Hepatocyte (in vitro differentiated cells): ENCODE results near the gene SMARCB1. TPM values are rescaled to one million over a fixed set of nuclear protein-coding genes. Genes with fewer than 3 reads are reported as not detected.

Source experiments
- DNase-seq: peaks from one replicate; pipeline ENCODE4 v3.0.0-alpha.2; 2016; ENCODE audit warnings: low spot score
- H2AFZ ChIP-seq: fragments of 200-600 bp; sonication (generic); 2 replicates; pipeline ENCODE4 v1.6.0; 2016; ENCODE audit warnings: antibody characterized with exemption, mild to moderate bottlenecking
- H3K27ac ChIP-seq: fragments of 200-600 bp; sonication (generic); 2 replicates; pipeline ENCODE4 v1.5.1; 2016; ENCODE audit warnings: mild to moderate bottlenecking
- H3K27me3 ChIP-seq: fragments of 200-600 bp; sonication (generic); 2 replicates; pipeline ENCODE4 v1.6.1; 2016
- H3K36me3 ChIP-seq: fragments of 200-600 bp; sonication (generic); replicated peaks from 2 replicates; pipeline ENCODE4 v1.5.1; 2016; ENCODE audit warnings: low read depth; ENCODE audit not compliant: insufficient read depth
- H3K4me1 ChIP-seq: fragments of 200-600 bp; sonication (generic); 2 replicates; pipeline ENCODE4 v1.5.1; 2016; ENCODE audit warnings: mild to moderate bottlenecking, moderate library complexity; ENCODE audit not compliant: insufficient read depth
- H3K4me2 ChIP-seq: fragments of 200-600 bp; sonication (generic); 2 replicates; pipeline ENCODE4 v1.6.0; 2016
- H3K4me3 ChIP-seq: fragments of 200-600 bp; sonication (generic); 2 replicates; pipeline ENCODE4 v1.5.1; 2016; ENCODE audit warnings: mild to moderate bottlenecking
- H3K79me2 ChIP-seq: fragments of 200-600 bp; sonication (generic); 2 replicates; pipeline ENCODE4 v1.6.0; 2017; ENCODE audit warnings: mild to moderate bottlenecking
- H3K9me2 ChIP-seq: fragments of 200-600 bp; sonication (generic); replicated peaks from 2 replicates; pipeline ENCODE4 v1.6.0; 2017; ENCODE audit warnings: mild to moderate bottlenecking; ENCODE audit not compliant: insufficient read depth
- H3K9me3 ChIP-seq: fragments of 200-600 bp; sonication (generic); 2 replicates; pipeline ENCODE4 v1.5.1; 2016; ENCODE audit warnings: low read depth, mild to moderate bottlenecking
- H4K20me1 ChIP-seq: fragments of 200-600 bp; sonication (generic); 2 replicates; pipeline ENCODE4 v1.6.0; 2016; ENCODE audit warnings: mild to moderate bottlenecking; ENCODE audit not compliant: insufficient read depth, poor library complexity, severe bottlenecking
- EZH2 ChIP-seq: fragments of 200-600 bp; sonication (generic); IDR thresholded peaks from 2 replicates; pipeline ENCODE4 v1.6.1; 2016; ENCODE audit warnings: antibody characterized with exemption, mild to moderate bottlenecking, borderline replicate concordance
- EZH2phosphoT487 ChIP-seq: fragments of 200-600 bp; sonication (generic); IDR thresholded peaks from one replicate; pipeline ENCODE4 v1.6.1; 2018; ENCODE audit warnings: antibody characterized with exemption, mild to moderate bottlenecking, low read depth, moderate library complexity; ENCODE audit not compliant: unreplicated experiment, severe bottlenecking
- WGBS: methylation state at CpG from one replicate; pipeline ENCODE4 v1.1.6; 2016; ENCODE audit warnings: low lambda C conversion rate; ENCODE audit errors: missing lambda C conversion rate; 5-methylcytosine and 5-hydroxymethylcytosine counted together
- polyA plus RNA-seq: library from polyadenylated mRNA; unstranded; fragments of >200 nt; fragmentation: Nextera tagmentation; extraction: Ambion mirVana; gene quantifications from 2 replicates; pipeline ENCODE4 v1.2.1, GENCODE V29; 2016
- total RNA-seq: library from RNA; depleted of rRNA; stranded (reverse); fragments of >200 nt; gene quantifications from 2 replicates; pipeline ENCODE4 v1.2.3, GENCODE V29; 2014
- TF ChIP-seq, protein P1 (sequence below): fragments of 200-600 bp; sonication (generic); IDR thresholded peaks from 2 replicates; pipeline ENCODE4 v1.5.1; 2016; ENCODE audit warnings: antibody characterized with exemption, mild to moderate bottlenecking; ENCODE audit not compliant: poor library complexity

Gene SMARCB1
- total and polyA plus RNA-seq, 2 experiments from 2014 or later = 84.3 to 120 TPM

DNA sequence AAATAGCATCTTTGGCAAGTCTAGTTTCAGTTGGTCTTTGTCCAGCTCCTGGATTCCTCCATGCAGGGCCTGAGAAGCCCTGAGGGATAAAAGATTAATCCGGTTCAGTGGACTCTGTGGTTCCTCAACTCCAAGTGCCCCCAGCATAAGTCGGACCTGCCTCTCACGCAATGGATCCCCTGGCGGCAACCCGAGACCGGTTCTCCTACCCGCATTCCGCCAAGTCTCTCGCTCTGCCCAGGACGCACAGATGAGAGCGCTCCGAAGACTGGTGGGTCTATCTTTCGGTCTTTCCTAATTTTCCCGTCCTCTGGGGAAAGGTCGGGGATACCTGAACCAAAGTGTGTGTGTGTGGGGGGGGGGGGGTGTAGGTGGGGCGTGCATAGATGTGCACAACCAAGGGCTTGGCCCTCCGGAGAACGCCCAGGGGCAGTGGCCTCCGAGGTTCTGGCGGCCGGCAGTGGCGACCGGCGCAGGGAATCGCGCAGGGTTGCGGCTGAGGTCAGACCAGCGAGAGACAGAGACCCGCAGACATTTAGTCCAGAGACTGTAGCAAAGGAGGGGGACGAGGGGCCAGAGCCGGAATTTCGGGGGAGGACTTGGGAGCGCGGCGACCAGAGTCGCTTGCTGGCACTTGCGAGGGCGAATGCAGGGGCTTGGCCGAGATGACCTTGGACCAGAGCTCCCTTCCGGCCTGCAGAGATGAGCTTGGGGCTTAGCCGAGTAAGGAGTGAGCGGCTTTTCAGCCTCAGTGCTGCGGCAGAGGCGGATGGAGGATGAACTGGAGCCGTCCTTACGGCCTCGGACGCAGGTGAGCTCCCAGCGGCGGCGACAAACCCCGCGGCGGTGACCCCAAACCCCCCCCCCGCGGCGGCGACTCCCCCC lies 70.2 kb downstream of the SMARCB1 start:
- Histone ChIP-seq H3K27ac (peak overlapping the region; percentile 91), H3K4me1 (peaks cover 11% of the 10 kb centered on the region), H3K9me2 (no peaks in the 10 kb centered on the region), H2AFZ (peak overlapping the region; percentile 74), H4K20me1 (no peaks in the 10 kb centered on the region), H3K79me2 (peaks cover 18% of the 10 kb centered on the region), H3K36me3 (no peaks in the 10 kb centered on the region), H3K9me3 (no peaks in the 10 kb centered on the region), H3K4me2 (peak overlapping the region; percentile 97), H3K4me3 (peak overlapping the region; percentile 64), H3K27me3 (no peaks in the 10 kb centered on the region)
- TF ChIP-seq EZH2phosphoT487 (no peak), EZH2 (no peak)
- TF ChIP-seq, protein P1, sequence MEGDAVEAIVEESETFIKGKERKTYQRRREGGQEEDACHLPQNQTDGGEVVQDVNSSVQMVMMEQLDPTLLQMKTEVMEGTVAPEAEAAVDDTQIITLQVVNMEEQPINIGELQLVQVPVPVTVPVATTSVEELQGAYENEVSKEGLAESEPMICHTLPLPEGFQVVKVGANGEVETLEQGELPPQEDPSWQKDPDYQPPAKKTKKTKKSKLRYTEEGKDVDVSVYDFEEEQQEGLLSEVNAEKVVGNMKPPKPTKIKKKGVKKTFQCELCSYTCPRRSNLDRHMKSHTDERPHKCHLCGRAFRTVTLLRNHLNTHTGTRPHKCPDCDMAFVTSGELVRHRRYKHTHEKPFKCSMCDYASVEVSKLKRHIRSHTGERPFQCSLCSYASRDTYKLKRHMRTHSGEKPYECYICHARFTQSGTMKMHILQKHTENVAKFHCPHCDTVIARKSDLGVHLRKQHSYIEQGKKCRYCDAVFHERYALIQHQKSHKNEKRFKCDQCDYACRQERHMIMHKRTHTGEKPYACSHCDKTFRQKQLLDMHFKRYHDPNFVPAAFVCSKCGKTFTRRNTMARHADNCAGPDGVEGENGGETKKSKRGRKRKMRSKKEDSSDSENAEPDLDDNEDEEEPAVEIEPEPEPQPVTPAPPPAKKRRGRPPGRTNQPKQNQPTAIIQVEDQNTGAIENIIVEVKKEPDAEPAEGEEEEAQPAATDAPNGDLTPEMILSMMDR = no peak
- peak; percentile 73 for DNase-seq
- WGBS = 4% methylated on average over 41 of the region's 58 CpGs

DNA sequence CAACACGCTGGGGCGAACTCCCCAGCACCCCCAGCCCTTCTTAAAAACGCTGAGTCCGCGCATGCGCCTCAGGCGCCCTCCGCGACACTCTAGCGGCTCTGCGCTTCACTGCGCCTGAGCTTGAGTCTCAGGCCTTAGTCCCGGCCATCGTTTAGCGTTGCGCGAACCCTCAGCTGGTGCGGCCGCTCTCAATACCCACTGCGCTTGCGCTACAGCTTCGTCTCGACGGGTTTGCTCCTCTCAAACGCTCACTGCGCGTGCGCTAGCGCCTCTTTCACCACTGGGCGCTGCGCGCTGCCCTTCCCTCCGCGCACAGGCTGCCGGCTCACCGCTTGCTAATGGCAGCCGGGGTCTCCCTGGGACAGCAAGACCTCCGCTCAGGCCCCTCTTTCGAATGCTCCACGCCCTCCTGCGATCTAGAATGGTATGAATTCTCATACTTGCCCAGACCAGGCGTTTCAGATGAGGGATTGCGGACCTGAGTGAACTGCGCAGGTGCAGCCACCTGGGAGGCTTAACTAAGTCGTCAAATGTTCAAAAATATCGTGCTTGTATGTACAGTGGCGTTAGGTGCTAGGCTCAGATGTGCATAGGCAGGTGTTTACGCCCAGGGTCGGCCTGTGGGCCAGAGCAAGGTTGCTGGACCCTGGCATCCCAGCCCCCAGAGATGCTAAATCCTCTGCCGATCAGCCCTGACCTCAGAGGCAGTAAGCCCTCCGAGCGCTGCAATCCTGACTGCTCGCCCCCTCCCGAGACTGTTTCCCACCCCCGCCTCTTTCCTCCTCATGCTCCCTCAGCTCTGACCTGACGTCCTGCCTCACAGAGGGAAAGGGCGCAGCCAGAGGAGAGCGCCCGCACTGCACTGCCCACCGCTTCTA lies 71.1 kb downstream of the SMARCB1 start, which contains the start of gene SLC2A11:
Gene SLC2A11, plus strand, starts transcription at position 270 of the 878 bp plus-strand sequence. Its CDS starts 125 bp downstream, at position 395.
- no peak for TF ChIP-seq EZH2
- TF ChIP-seq, protein P1 = peak; percentile 21

DNA sequence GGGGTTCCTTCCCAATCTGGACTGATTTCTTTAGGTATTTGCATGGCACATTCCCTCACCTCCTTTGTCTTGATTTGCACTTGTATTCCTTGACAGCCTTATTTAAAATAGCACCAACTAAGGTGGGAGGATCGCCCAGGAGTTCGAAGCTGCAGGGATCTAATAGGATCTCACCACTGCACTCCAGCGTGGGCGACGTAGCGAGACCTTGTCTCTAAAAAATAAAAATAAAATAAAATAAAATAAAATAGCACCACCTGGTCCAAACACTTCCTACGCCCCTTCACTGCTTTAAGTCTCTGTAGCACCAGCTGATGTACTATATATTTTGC lies 71.7 kb downstream of the SMARCB1 start:
- H3K27ac ChIP-seq = no peak overlapping the region
- H3K27me3 ChIP-seq = no peaks in the 10 kb centered on the region
- H3K4me1 ChIP-seq = peaks cover 11% of the 10 kb centered on the region
- 64% methylated on average over 7 of the region's 7 CpGs for WGBS
- no peak overlapping the region for H2AFZ ChIP-seq
- no peak for DNase-seq
- H4K20me1 ChIP-seq = no peaks in the 10 kb centered on the region
- H3K4me3 ChIP-seq = peak overlapping the region; percentile 87
- H3K79me2 ChIP-seq = peaks cover 18% of the 10 kb centered on the region
- no peaks in the 10 kb centered on the region for H3K9me2 ChIP-seq
- H3K9me3 ChIP-seq = no peaks in the 10 kb centered on the region
- no peaks in the 10 kb centered on the region for H3K36me3 ChIP-seq
- TF ChIP-seq EZH2phosphoT487 = no peak
- TF ChIP-seq EZH2 = no peak
- TF ChIP-seq, protein P1 = no peak
- peak overlapping the region; percentile 90 for H3K4me2 ChIP-seq

More for the DNA sequence above, 71.1 kb downstream of the SMARCB1 start, which contains the start of gene SLC2A11:
- H4K20me1 ChIP-seq = no peaks in the 10 kb centered on the region
- WGBS = 1% methylated on average over 57 of the region's 60 CpGs
- H3K9me3 ChIP-seq = no peaks in the 10 kb centered on the region
- peak within 1 kb of the TSS; percentile 86 for H2AFZ ChIP-seq
- peak within 1 kb of the TSS; percentile 97 for H3K4me2 ChIP-seq
- peak within 1 kb of the TSS; percentile 91 for H3K27ac ChIP-seq
- peak; percentile 100 for DNase-seq
- no peaks in the 10 kb centered on the region for H3K36me3 ChIP-seq
- H3K27me3 ChIP-seq = no peaks in the 10 kb centered on the region
- H3K9me2 ChIP-seq = no peaks in the 10 kb centered on the region
- peak within 1 kb of the TSS; percentile 87 for H3K4me3 ChIP-seq
- peaks cover 18% of the 10 kb centered on the region for H3K79me2 ChIP-seq
- peaks cover 11% of the 10 kb centered on the region for H3K4me1 ChIP-seq
